ENCODE measurements around the gene MTHFD1L.
"Not testable (repeated sequence)": the region's sequence is repeated elsewhere in the genome, so short reads cannot be mapped to it uniquely, and the experiment has no call there.

The MTHFD1L gene

GRCh38 chr6:151101816-151102694 lies 236.6 kb downstream of the MTHFD1L start:
- no peak for DNase-seq

DNA sequence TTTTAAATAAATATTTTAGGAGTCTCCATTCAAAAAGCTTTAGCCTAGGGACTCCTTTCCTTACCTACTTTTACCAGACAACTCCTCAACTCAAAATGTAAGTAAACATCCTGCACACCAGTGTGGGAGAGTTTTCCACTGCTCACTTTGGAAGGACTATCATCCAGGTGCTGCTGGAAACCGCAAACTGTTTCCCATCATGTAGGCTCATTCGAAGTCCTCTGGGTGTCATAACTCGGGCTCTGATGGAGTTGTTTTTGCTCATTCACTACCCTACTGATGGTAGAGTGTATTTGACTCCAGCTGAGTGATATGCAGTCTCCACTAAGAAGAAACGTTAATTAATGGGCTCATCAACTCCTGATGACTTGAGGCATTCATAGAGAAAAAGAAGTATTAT lies 237.8 kb downstream of the MTHFD1L start:
- DNase-seq: no peak

- DNase-seq: no peak
Measured at GRCh38 chr6:151107897-151108427, 242.5 kb downstream of the MTHFD1L start.

DNA sequence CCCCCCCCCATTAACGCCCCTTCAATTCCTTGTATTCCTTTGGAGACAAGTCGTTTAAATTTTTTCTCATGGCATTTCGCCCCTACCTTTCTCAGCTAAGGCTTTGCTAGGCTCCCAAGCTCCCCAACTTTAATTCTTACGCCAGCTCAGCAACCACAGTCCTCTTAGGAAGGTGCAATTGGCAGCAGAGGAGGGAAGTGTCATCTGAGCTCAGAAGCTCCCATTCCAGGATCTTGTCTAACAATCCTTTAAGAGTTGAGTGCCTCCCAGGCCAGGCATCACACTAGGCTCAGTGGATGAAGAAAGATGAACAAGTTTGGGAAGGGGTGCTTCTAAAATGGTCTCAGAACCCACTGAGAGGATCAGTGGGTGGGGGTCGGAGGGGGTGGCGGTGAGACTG lies 243.0 kb downstream of the MTHFD1L start:
- DNase-seq: no peak

GRCh38 chr6:151109361-151109760 lies 243.9 kb downstream of the MTHFD1L start:
- no peak for DNase-seq

DNA sequence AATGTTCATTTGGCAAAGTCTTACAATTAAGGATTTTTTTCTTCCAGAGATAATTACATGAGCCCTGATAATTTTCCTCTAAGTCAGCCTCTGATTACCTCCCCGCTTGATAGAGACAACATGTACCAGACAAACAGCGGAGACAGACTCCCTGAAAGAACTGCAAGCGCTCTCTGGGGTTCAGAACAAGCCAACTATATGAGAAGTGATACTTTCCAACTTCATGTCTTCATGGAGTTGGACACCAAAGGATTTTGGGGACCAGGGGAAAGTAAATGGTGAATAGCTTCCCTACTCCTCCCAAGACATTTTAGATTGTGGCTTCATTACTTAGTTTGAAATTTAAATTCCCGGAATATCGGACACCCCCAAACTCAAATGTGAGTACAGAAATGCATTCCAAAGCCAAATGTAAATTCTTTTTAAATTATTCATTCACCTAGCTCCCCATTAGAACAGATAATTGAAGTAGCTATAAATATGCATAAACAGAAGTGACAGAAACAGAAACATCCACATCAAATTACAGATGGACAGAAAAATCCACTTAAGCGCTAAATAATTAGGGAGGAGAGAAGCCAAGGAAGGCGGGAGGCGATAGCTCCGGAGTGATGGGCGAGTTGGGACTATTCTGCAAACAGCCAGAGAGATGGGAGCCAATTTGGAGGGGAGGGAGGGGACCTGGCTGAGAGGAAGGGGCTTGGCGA lies 244.5 kb downstream of the MTHFD1L start:
- DNase-seq: no peak

GRCh38 chr6:151110576-151110905 lies 245.0 kb downstream of the MTHFD1L start:
- DNase-seq: no peak

DNA sequence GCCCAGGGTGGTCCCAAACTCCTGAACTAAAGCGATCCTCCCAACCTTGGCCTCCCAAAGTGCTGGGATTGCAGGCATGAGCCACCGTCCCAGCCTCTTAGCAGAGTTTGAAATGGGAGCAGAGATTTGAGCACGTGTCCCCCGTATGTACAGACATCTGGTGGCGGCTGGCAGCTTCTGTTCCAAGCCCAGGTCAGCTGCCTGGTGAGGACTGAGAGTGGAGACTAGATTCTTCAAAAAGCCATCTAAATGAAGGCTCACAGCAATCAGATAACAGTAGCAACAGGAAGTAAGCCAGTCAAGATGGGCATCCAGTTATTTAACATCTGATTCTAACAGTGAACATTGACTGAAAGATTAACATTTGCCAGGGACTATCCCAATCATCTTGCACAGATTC lies 246.2 kb downstream of the MTHFD1L start:
- peak; percentile 64 for DNase-seq

DNA sequence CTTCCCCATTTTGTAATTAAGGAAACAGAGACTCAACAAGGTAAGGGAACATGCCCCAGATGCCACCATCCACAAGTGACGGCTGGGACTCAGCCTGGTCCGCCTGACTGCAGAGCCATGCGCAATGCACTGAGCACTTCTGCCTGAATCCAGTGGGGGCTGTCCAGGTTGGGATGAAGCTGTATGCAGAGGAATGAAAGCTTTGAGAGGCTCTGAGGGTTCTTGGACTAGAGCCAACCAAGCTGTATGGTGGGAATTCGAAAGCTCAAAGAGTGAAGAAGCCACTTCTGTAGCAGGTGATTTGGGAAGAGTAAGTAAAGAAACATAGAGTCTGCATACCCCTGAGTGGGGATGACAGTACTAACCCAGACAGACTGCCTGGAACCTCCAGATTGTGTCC lies 246.6 kb downstream of the MTHFD1L start:
- no peak for DNase-seq

GRCh38 chr6:151112884-151113283 lies 247.4 kb downstream of the MTHFD1L start:
- not testable (repeated sequence) for DNase-seq

DNA sequence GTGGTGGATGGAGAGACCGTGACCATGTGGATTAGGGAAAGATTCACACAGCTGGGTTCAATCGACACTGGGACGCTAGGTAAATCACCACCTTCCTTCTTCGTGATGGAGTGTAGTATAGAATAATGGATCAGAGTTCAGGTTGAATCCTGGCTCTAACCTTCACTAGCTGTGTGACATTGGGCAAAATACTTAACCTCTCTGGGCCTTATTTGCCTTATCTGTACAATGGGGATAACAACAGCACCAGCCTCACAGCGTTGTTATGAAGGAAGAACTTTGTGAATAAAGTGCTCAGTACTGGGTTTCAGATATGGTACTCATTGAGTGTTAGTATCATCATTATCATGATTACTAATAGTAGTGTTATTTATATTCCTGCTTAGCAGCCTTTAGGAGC lies 248.1 kb downstream of the MTHFD1L start:
- DNase-seq: no peak

DNA sequence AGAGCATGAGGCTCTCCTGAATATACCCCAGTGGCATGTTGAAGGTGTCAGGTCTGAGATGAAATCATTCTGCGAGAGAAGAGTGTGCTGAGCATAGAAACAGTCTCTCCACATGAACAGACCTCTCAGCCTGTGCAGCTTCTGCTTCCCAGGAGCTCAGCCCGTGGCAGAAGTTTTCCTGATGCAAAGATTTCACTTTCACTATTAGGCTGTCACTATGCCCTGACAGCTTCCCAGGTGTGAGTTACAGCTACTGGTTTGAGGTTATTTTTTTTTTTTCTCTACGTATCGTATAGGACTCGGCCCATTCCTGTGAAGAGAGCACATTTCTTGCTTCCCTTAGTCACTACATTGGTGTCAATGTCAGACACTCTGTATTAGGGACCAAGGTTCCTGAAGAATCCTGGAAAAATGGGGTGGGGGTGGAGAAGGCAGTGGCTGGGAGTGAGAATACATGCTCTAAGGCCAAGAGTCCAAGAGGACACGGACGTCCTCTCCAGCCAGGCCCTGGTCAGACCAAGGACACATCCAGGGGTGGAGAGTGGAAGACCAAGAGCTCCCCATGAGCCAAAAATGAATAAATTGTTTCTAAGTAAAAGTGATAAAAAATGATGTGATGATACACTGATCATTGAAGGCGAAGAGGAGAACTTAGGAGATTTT lies 253.1 kb downstream of the MTHFD1L start:
- DNase-seq: no peak

DNA sequence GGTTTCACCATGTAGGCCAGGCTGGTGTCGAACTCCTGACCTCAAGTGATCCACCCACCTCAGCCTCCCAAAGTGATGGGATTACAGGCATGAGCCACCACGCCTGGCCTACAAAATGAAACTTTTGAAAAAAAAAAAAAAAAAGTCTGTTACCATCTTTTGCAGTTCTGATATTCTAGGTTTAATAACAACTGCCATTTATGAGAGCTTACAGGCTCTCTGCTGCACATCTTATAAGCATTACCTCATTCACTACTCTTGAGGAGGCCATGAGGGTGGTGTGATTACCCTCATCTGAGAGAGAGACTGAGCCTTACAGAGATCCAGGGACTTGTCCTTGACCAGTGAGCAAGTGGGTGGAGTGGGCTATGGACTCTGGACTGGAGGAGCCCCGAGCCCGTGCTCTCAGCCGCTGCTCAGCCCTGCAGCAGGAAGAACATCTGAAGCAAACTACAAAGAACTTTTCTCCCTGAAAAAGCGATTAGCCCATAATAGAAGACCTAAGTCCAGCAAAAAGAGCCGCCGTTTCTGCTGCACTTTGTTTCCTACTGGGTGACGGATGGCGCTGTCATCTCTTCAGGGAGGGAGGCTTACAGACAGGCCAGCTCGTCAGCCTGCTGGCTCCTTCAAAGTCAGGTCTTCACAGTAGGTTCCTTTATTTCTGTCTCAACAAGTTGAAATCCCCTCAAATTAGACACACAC lies 254.5 kb downstream of the MTHFD1L start:
- DNase-seq: no peak

- peak; percentile 95 for DNase-seq
Measured at GRCh38 chr6:151121900-151122299, 256.4 kb downstream of the MTHFD1L start.

DNA sequence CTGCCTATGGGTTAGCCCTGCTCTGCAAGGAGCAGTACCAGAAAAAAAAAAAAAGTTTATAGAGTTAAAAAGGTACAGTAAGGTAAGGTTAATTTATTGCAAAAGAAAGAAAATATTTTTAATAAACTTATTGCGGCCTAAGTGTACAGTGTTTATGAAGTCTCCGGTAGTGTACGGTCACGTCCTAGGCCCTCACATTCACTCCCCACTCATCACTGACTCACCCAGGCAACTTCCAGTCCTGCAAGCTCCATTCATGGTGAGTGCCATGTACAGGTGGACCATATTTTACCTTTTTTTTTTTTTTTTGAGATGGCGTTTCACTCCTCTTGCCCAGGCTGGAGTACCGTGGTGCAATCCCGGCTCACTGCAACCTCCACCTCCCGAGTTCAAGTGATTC lies 258.1 kb downstream of the MTHFD1L start:
- DNase-seq: not testable (repeated sequence)

- not testable (repeated sequence) for DNase-seq
Measured at GRCh38 chr6:151125242-151125641, 259.7 kb downstream of the MTHFD1L start.

- DNase-seq: not testable (repeated sequence)
Measured at GRCh38 chr6:151125651-151126416, 260.3 kb downstream of the MTHFD1L start.

- not testable (repeated sequence) for DNase-seq
Measured at GRCh38 chr6:151126417-151126724, 260.9 kb downstream of the MTHFD1L start.

GRCh38 chr6:151127133-151127798 lies 261.8 kb downstream of the MTHFD1L start:
- not testable (repeated sequence) for DNase-seq

DNA sequence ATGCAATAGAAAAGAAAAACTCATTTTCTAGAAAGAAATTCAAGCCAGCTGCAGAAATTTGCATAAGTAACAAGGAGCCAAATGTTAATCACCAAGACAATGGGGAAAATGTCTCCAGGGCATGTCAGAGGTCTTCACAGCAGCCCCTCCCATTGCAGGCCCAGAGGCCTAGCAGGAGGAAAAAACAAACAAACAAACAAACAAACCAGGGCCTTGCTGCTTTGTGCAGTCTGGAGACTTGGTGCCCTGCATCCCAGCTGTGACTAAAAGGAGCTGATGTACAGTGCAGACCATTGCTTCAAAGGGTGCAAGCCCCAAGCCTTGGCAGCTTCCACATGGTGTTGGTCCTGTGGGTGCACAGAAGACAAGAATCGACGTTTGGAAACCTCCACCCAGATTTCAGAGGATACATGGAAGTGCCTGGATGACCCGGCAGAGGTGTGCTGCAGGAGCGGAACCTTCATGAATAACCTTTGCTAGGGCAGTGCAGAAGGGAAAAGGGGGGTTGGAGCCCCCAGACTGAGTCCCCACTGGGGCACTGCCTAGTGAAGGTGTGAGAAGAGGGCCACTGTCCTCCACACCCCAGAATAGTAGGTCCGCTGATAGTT lies 263.4 kb downstream of the MTHFD1L start:
- DNase-seq: no peak

DNA sequence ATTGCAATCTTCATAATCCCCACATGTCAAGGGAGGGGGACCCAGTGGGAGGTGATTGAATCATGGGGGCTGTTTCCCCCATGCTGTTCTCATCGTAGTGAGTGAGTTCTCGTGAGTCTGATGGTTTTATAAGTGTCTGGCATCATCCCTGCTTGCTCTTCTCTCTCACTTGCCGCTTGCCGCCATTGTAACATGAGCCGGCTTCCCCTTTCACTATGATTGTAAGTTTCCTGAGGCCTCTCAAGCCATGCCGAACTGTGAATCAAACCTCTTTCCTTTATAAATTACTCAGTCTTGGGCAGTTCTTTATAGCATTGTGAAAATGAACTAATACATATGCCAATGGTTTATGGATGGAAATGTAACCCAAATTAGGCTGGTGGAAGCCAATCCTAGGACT lies 264.8 kb downstream of the MTHFD1L start:
- no peak for DNase-seq
